Fibroblast of skin of left biceps (primary cell): ENCODE data around the gene COL28A1.
"Not testable (repeated sequence)": the region's sequence is repeated elsewhere in the genome, so short reads cannot be mapped to it uniquely, and the experiment has no call there.

Experiments
- DNase-seq, 2 experiments: peaks; one replicate each; pipeline ENCODE4 v3.0.0-alpha.2; 2013; ENCODE audit warnings: low read depth in 2 of 2

The COL28A1 gene

GRCh38 chr7:7464991-7465765, 70.5 kb downstream of the COL28A1 start:
- DNase-seq: not testable (repeated sequence)

GRCh38 chr7:7454000-7454399, 81.7 kb downstream of the COL28A1 start:
- no peak for DNase-seq

GRCh38 chr7:7452652-7453051, 83.0 kb downstream of the COL28A1 start:
- DNase-seq: no peak

GRCh38 chr7:7452119-7452518, 83.6 kb downstream of the COL28A1 start:
- no peak for DNase-seq

- DNase-seq: no peak
Measured at GRCh38 chr7:7449055-7449454, 86.6 kb downstream of the COL28A1 start.

- DNase-seq: no peak
Measured at GRCh38 chr7:7446616-7447015, 89.1 kb downstream of the COL28A1 start.

GRCh38 chr7:7443806-7444350, 91.8 kb downstream of the COL28A1 start:
- DNase-seq: no peak

- no peak for DNase-seq
Measured at GRCh38 chr7:7439564-7439963, 96.1 kb downstream of the COL28A1 start.

- DNase-seq: peak; percentile 88 to 89
Measured at GRCh38 chr7:7438851-7439250, 96.8 kb downstream of the COL28A1 start.

- DNase-seq: no peak
Measured at GRCh38 chr7:7435978-7436377, 99.7 kb downstream of the COL28A1 start.

- no peak for DNase-seq
Measured at GRCh38 chr7:7434329-7434728, 101.3 kb downstream of the COL28A1 start.

GRCh38 chr7:7433811-7434210, 101.9 kb downstream of the COL28A1 start:
- DNase-seq: no peak

- no peak for DNase-seq
Measured at GRCh38 chr7:7432979-7433378, 102.7 kb downstream of the COL28A1 start.

- peak; percentile 94 to 96 for DNase-seq
Measured at GRCh38 chr7:7428806-7429205, 106.9 kb downstream of the COL28A1 start.

- no peak for DNase-seq
Measured at GRCh38 chr7:7427363-7427762, 108.3 kb downstream of the COL28A1 start.

- DNase-seq: no peak
Measured at GRCh38 chr7:7426676-7427075, 109.0 kb downstream of the COL28A1 start.

GRCh38 chr7:7425321-7425720, 110.4 kb downstream of the COL28A1 start:
- no peak for DNase-seq

GRCh38 chr7:7424151-7424873, 111.4 kb downstream of the COL28A1 start:
- peak; percentile 11 to 29 for DNase-seq

- no peak for DNase-seq
Measured at GRCh38 chr7:7422641-7423040, 113.0 kb downstream of the COL28A1 start.

- no peak for DNase-seq
Measured at GRCh38 chr7:7421826-7422225, 113.8 kb downstream of the COL28A1 start.

- no peak for DNase-seq
Measured at GRCh38 chr7:7418997-7419396, 116.7 kb downstream of the COL28A1 start.

- no peak for DNase-seq
Measured at GRCh38 chr7:7417851-7418250, 117.8 kb downstream of the COL28A1 start.

- no peak for DNase-seq
Measured at GRCh38 chr7:7417414-7417813, 118.3 kb downstream of the COL28A1 start.
